ENCODE results near the gene TTLL11. TPM values are rescaled to one million over a fixed set of nuclear protein-coding genes. Genes with fewer than 3 reads are reported as not detected.

The TTLL11 gene
- total and polyA plus RNA-seq, 4 donors = 3.6 to 7.8 (median 5.9) TPM

DNA sequence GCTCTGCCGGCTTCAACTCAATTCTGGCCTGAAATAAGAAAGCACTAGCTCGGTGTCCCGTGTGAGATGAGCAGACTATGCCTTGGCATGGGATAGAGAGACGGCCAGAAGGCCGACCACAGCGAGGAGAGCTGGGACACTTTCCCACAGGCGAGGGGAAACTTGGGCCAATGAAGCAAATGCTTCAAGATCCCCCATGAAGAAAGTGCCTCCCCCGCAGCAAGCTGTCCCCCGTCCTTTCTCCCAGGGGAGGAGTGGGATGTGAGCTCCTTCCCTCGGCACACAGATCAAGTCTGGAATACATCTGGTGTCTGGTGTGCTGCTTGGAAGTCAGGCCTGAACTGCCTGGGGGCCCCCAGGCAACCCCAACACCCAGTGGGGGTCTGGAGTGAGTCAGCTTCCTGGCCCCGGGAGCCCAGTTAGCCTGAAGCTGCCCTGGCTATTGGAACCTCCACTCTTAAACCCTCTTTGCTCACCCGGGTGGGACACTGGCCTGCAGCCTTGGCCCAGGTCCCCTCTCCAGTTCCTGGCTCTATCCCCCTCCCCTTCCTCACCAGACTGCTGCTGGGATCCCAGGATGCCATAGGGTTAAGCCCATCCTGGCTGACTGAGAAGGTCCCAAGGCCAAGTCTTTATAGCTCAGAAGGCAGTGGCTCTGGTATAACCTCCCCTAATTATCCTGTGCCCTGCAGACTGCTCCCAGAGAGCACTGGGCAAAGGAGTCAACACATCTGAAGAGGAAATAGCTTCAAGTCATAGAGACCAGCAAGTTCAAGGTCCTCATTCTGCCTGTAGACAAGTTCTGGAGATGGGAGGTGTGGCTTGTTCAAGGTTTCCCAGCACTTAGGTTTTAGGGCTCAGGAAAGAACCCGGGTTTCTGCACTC is 205.3 kb downstream of the TTLL11 start:
- ATAC-seq (ENCODE audit: insufficient read depth, low FRiP score) (no peak), DNase-seq (no peak)
- H3K4me3 ChIP-seq = no peak overlapping the region
- no peaks in the 10 kb centered on the region for H3K36me3 ChIP-seq (ENCODE audit: control insufficient read depth in 4 of 4, insufficient read depth in 4 of 4, low read length in 4 of 4)
- no peaks in the 10 kb centered on the region for H3K27me3 ChIP-seq (ENCODE audit: control insufficient read depth in 3 of 3, insufficient read depth in 3 of 3, low read length in 2 of 3)
- 86 to 89% methylated on average over 13 of the region's 13 CpGs for WGBS, 2 donors
- no peak overlapping the region for H3K9ac ChIP-seq (ENCODE audit: insufficient read depth in 1 of 2, low read length in 2 of 2)
- H3K4me1 ChIP-seq (ENCODE audit: control insufficient read depth in 5 of 5, insufficient read depth in 5 of 5, low read length in 5 of 5) = peaks cover 0 to 14% (median 3%) of the 10 kb centered on the region in 5 donors
- TF ChIP-seq CTCF (IDR thresholded peaks at IDR 0.05; ENCODE audit: control extremely low read depth, extremely low read depth) = no peak
- no peak overlapping the region for H3K27ac ChIP-seq (ENCODE audit: low read depth in 1 of 2, low read length in 1 of 2)
- no peaks in the 10 kb centered on the region for H3K9me3 ChIP-seq (ENCODE audit: control insufficient read depth in 4 of 4, insufficient read depth in 3 of 4, low read length in 3 of 4)

- DNase-seq (no peak), ATAC-seq (ENCODE audit: insufficient read depth, low FRiP score) (no peak)
- Histone ChIP-seq H3K36me3 (ENCODE audit: control insufficient read depth in 4 of 4, insufficient read depth in 4 of 4, low read length in 4 of 4) (no peaks in the 10 kb centered on the region), H3K9me3 (ENCODE audit: control insufficient read depth in 4 of 4, insufficient read depth in 3 of 4, low read length in 3 of 4) (no peaks in the 10 kb centered on the region), H3K27me3 (ENCODE audit: control insufficient read depth in 3 of 3, insufficient read depth in 3 of 3, low read length in 2 of 3) (no peaks in the 10 kb centered on the region), H3K9ac (ENCODE audit: insufficient read depth in 1 of 2, low read length in 2 of 2) (no peak overlapping the region), H3K4me1 (ENCODE audit: control insufficient read depth in 5 of 5, insufficient read depth in 5 of 5, low read length in 5 of 5) (peaks cover 0 to 14% (median 3%) of the 10 kb centered on the region in 5 donors), H3K4me3 (no peak overlapping the region), H3K27ac (ENCODE audit: low read depth in 1 of 2, low read length in 1 of 2) (no peak overlapping the region)
- WGBS, 2 donors = 86 to 89% methylated on average over 11 of the region's 11 CpGs
- TF ChIP-seq CTCF (IDR thresholded peaks at IDR 0.05; ENCODE audit: control extremely low read depth, extremely low read depth) = no peak
Measured at GRCh38 chr9:121886759-121887485, 206.2 kb downstream of the TTLL11 start.

DNA sequence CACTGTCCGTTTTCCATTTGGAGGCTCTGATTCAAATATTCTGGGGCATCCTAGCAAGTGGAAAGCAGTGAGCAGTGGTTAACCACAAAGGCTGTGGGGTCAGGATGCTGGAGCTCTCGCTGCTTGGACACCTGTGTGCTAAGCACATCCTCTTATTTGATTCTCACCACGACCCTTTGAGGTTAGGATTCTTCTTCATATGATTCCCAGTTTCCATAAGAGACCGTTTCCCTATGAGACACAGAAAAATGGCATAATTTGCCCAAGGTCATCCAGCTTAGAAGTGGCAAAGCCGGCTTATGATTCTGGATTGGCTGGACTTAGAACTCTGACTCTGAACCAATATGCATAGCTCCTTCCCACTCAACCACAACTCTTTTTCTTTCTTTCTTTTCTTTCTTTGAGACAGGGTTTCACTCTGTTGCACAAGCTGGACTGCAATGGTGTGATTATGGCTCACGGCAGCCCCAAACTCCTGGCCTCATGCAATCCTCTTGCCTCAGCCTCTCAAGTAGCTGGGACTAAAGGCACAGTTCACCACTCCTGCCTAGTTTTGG is 207.7 kb downstream of the TTLL11 start:
- H3K9me3 ChIP-seq (ENCODE audit: control insufficient read depth in 4 of 4, insufficient read depth in 3 of 4, low read length in 3 of 4) = no peaks in the 10 kb centered on the region
- TF ChIP-seq CTCF (IDR thresholded peaks at IDR 0.05; ENCODE audit: control extremely low read depth, extremely low read depth) = no peak
- no peak overlapping the region for H3K4me3 ChIP-seq
- 55 to 75% methylated on average over 6 of the region's 6 CpGs for WGBS, 2 donors
- no peak for DNase-seq
- H3K36me3 ChIP-seq (ENCODE audit: control insufficient read depth in 4 of 4, insufficient read depth in 4 of 4, low read length in 4 of 4) = no peaks in the 10 kb centered on the region
- no peaks in the 10 kb centered on the region for H3K27me3 ChIP-seq (ENCODE audit: control insufficient read depth in 3 of 3, insufficient read depth in 3 of 3, low read length in 2 of 3)
- no peak overlapping the region for H3K9ac ChIP-seq (ENCODE audit: insufficient read depth in 1 of 2, low read length in 2 of 2)
- ATAC-seq (ENCODE audit: insufficient read depth, low FRiP score) = no peak
- no peak overlapping the region for H3K27ac ChIP-seq (ENCODE audit: low read depth in 1 of 2, low read length in 1 of 2)
- H3K4me1 ChIP-seq (ENCODE audit: control insufficient read depth in 5 of 5, insufficient read depth in 5 of 5, low read length in 5 of 5) = peaks cover 0 to 14% (median 3%) of the 10 kb centered on the region in 5 donors
